ENCODE results near the gene STIM2.

Gene STIM2

GRCh38 chr4:26864899-26865298 is 4.3 kb downstream of the STIM2 start:
- DNase-seq (ENCODE audit: low spot score) = no peak
- TF ChIP-seq CTCF (IDR thresholded peaks at IDR 0.05; ENCODE audit: borderline replicate concordance, control extremely low read depth, extremely low read depth, insufficient read depth, missing control alignments) = no peak
- in situ Hi-C loops (cut with MboI; ENCODE audit: low sequenced_read_pairs, unreplicated experiment) = no loop called here

- TF ChIP-seq CTCF (IDR thresholded peaks at IDR 0.05; ENCODE audit: borderline replicate concordance, control extremely low read depth, extremely low read depth, insufficient read depth, missing control alignments) = no peak
- in situ Hi-C loops (cut with MboI; ENCODE audit: low sequenced_read_pairs, unreplicated experiment) = no loop called here
- no peak for DNase-seq (ENCODE audit: low spot score)
These were observed 5.6 kb downstream of the STIM2 start for GRCh38 chr4:26866203-26866602.

- TF ChIP-seq CTCF (IDR thresholded peaks at IDR 0.05; ENCODE audit: borderline replicate concordance, control extremely low read depth, extremely low read depth, insufficient read depth, missing control alignments) = no peak
- DNase-seq (ENCODE audit: low spot score) = no peak
- in situ Hi-C loops (cut with MboI; ENCODE audit: low sequenced_read_pairs, unreplicated experiment) = no loop called here
These were observed 6.1 kb downstream of the STIM2 start for GRCh38 chr4:26866781-26867180.

GRCh38 chr4:26867914-26868684 is 7.5 kb downstream of the STIM2 start:
- DNase-seq (ENCODE audit: low spot score) = no peak
- in situ Hi-C loops (cut with MboI; ENCODE audit: low sequenced_read_pairs, unreplicated experiment) = no loop called here
- no peak for TF ChIP-seq CTCF (IDR thresholded peaks at IDR 0.05; ENCODE audit: borderline replicate concordance, control extremely low read depth, extremely low read depth, insufficient read depth, missing control alignments)

GRCh38 chr4:26870576-26871262 is 10.1 kb downstream of the STIM2 start:
- TF ChIP-seq CTCF (IDR thresholded peaks at IDR 0.05; ENCODE audit: borderline replicate concordance, control extremely low read depth, extremely low read depth, insufficient read depth, missing control alignments) = no peak
- no peak for DNase-seq (ENCODE audit: low spot score)
- in situ Hi-C loops (cut with MboI; ENCODE audit: low sequenced_read_pairs, unreplicated experiment) = no loop called here

GRCh38 chr4:26871611-26872010 is 11.0 kb downstream of the STIM2 start:
- TF ChIP-seq CTCF (IDR thresholded peaks at IDR 0.05; ENCODE audit: borderline replicate concordance, control extremely low read depth, extremely low read depth, insufficient read depth, missing control alignments) = no peak
- DNase-seq (ENCODE audit: low spot score) = no peak
- in situ Hi-C loops (cut with MboI; ENCODE audit: low sequenced_read_pairs, unreplicated experiment) = no loop called here

Measured in GM13976 (cell line).